Neural cell (in vitro differentiated cells): Measurements from ENCODE around the gene SZT2. TPM values are rescaled to one million over a fixed set of nuclear protein-coding genes. Genes with fewer than 3 reads are reported as not detected.

Experiments
- H2AFZ ChIP-seq: fragments of 200-600, 300-800 bp; sonication (generic), shearing (Covaris generic); 2 replicates; pipeline ENCODE4 v1.6.0; 2014; ENCODE audit warnings: low read depth, mild to moderate bottlenecking, antibody characterized with exemption, low read length, moderate library complexity
- H3F3A ChIP-seq: fragments of 200-600 bp; shearing (Covaris generic); 2 replicates; pipeline ENCODE4 v1.6.1; 2016; ENCODE audit warnings: mild to moderate bottlenecking, moderate library complexity, mixed read lengths, antibody characterized with exemption, low read length; ENCODE audit not compliant: insufficient read depth, poor library complexity, severe bottlenecking
- H3K27ac ChIP-seq: fragments of 200-600, 300-800 bp; sonication (generic), shearing (Covaris generic); 2 replicates; pipeline ENCODE4 v1.5.1; 2014; ENCODE audit warnings: mild to moderate bottlenecking, low read length, moderate library complexity
- H3K27me3 ChIP-seq: fragments of 300-800, 200-600 bp; sonication (generic), shearing (Covaris generic); 2 replicates; pipeline ENCODE4 v1.6.0; 2014; ENCODE audit warnings: mild to moderate bottlenecking, low read depth, low read length, moderate library complexity; ENCODE audit not compliant: insufficient read depth
- H3K36me3 ChIP-seq: fragments of 300-800, 200-600 bp; sonication (generic), shearing (Covaris generic); 2 replicates; pipeline ENCODE4 v1.5.1; 2014; ENCODE audit warnings: mild to moderate bottlenecking, antibody characterized with exemption, low read length, moderate library complexity; ENCODE audit not compliant: insufficient read depth
- H3K4me2 ChIP-seq: fragments of 300-800, 200-600 bp; sonication (generic), shearing (Covaris generic); 2 replicates; pipeline ENCODE4 v1.6.0; 2014; ENCODE audit warnings: mild to moderate bottlenecking, low read length
- H3K4me3 ChIP-seq: fragments of 300-800, 200-600 bp; sonication (generic), shearing (Covaris generic); 2 replicates; pipeline ENCODE4 v1.5.1; 2014; ENCODE audit warnings: mild to moderate bottlenecking, low read length, moderate library complexity
- H3K79me2 ChIP-seq: fragments of 200-600 bp; shearing (Covaris generic); replicated peaks from 2 replicates; pipeline ENCODE4 v1.6.0; 2014; ENCODE audit warnings: mild to moderate bottlenecking, low read length, moderate library complexity; ENCODE audit not compliant: insufficient read depth
- H3K9ac ChIP-seq: fragments of 300-800, 200-600 bp; sonication (generic), shearing (Covaris generic); 2 replicates; pipeline ENCODE4 v1.6.1; 2016; ENCODE audit warnings: mild to moderate bottlenecking, low read length, mixed read lengths
- H3K9me2 ChIP-seq: fragments of 200-600 bp; shearing (Covaris generic); 2 replicates; pipeline ENCODE4 v1.6.1; 2016; ENCODE audit warnings: mild to moderate bottlenecking, low read length, mixed read lengths; ENCODE audit not compliant: insufficient read depth
- H3K9me3 ChIP-seq: fragments of 200-600, 300-800 bp; sonication (generic), shearing (Covaris generic); 2 replicates; pipeline ENCODE4 v1.6.1; 2016; ENCODE audit warnings: mild to moderate bottlenecking, mixed run types, low read length, moderate library complexity, mixed read lengths
- H4K20me1 ChIP-seq: fragments of 200-600 bp; shearing (Covaris generic); 2 replicates; pipeline ENCODE4 v1.6.1; 2016; ENCODE audit warnings: mild to moderate bottlenecking, mixed run types; ENCODE audit not compliant: insufficient read depth
- EP300 ChIP-seq: fragments of 450-650 bp; conservative IDR thresholded peaks from 2 replicates; pipeline ENCODE4 v1.6.1; 2014; ENCODE audit warnings: antibody characterized with exemption, mild to moderate bottlenecking, moderate library complexity; ENCODE audit not compliant: poor library complexity, severe bottlenecking
- EZH2 ChIP-seq: fragments of 200-600, 300-800 bp; shearing (Covaris generic), sonication (generic); IDR thresholded peaks from 2 replicates; pipeline ENCODE4 v1.6.1; 2014; ENCODE audit warnings: antibody characterized with exemption, low read length, borderline replicate concordance, mild to moderate bottlenecking; ENCODE audit not compliant: insufficient read depth, poor library complexity, severe bottlenecking
- MXI1 ChIP-seq: fragments of 450-650 bp; conservative IDR thresholded peaks from 2 replicates; pipeline ENCODE4 v1.6.1; 2014; ENCODE audit warnings: antibody characterized with exemption, mild to moderate bottlenecking; ENCODE audit not compliant: poor library complexity, severe bottlenecking
- POLR2AphosphoS5 ChIP-seq: IDR thresholded peaks from 2 replicates; pipeline ENCODE4 v1.6.1; 2012
- RAD21 ChIP-seq: fragments of 450-650 bp; conservative IDR thresholded peaks from 2 replicates; pipeline ENCODE4 v1.6.1; 2014; ENCODE audit warnings: antibody characterized with exemption, mild to moderate bottlenecking, moderate library complexity
- SMC3 ChIP-seq: fragments of 450-650 bp; conservative IDR thresholded peaks from 2 replicates; pipeline ENCODE4 v1.6.1; 2014; ENCODE audit warnings: antibody characterized with exemption, mild to moderate bottlenecking, moderate library complexity; ENCODE audit not compliant: poor library complexity
- TAF1 ChIP-seq: IDR thresholded peaks from 2 replicates; pipeline ENCODE4 v1.6.1; 2012; ENCODE audit warnings: low read depth
- polyA plus RNA-seq: library from polyadenylated mRNA; depleted of rRNA; stranded (reverse); fragments of >200 nt; gene quantifications from 2 replicates; pipeline ENCODE4 v1.2.3, GENCODE V29; 2014
- TF ChIP-seq, protein P1 (sequence below): fragments of 450-650 bp; IDR thresholded peaks from 2 replicates; pipeline ENCODE4 v1.5.1; 2014; ENCODE audit warnings: antibody characterized with exemption, mild to moderate bottlenecking, moderate library complexity; ENCODE audit not compliant: poor library complexity, severe bottlenecking
- TF ChIP-seq, protein P2 (sequence below): IDR thresholded peaks from 2 replicates; pipeline ENCODE4 v1.6.1; 2012; ENCODE audit warnings: borderline replicate concordance

Gene SZT2
- polyA plus RNA-seq, 1 donor from 2014 or later, result 6.6 TPM

DNA sequence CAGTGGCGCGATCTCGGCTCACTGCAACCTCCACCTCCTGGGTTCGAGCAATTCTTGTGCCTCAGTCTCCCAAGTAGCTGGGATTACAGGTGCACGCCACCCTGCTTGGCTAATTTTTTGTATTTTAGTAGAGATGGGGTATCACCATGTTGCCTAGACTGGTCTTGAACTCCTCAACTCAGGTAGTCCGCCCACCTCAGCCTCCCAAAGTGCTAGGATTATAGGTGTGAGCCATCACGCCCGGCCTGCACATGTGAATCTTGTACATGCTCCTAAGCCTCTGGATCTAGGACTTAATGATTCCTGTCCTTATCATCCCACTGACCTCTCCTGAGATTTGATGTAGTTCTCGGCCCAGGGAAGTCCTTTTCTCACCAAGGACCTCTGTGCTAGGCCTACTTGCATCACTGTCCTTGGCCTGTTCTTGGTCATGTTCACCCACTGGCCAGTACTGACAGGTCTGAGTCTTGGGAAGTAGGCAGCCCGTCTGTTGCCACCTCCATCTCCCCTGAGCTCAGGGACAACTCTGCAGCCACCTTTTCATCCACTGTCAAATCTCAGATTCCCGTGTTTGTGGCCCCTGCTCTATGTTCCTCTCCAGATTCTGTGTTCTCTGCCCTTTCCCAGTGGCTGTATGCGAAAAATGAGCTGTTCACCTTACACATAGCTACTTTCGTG is 54.6 kb downstream of the SZT2 start:
- Histone ChIP-seq H2AFZ (no peak overlapping the region), H3K27me3 (no peaks in the 10 kb centered on the region), H3K9me3 (no peaks in the 10 kb centered on the region), H3K79me2 (no peaks in the 10 kb centered on the region), H3K9ac (no peak overlapping the region), H3K36me3 (no peaks in the 10 kb centered on the region), H3K27ac (no peak overlapping the region), H3K9me2 (no peaks in the 10 kb centered on the region), H3K4me3 (no peak overlapping the region), H3F3A (no peaks in the 10 kb centered on the region), H4K20me1 (no peaks in the 10 kb centered on the region), H3K4me2 (no peak overlapping the region)
- TF ChIP-seq POLR2AphosphoS5 (no peak), RAD21 (no peak), TAF1 (no peak), EP300 (no peak), EZH2 (no peak), SMC3 (no peak), MXI1 (no peak)
- TF ChIP-seq, protein P1, sequence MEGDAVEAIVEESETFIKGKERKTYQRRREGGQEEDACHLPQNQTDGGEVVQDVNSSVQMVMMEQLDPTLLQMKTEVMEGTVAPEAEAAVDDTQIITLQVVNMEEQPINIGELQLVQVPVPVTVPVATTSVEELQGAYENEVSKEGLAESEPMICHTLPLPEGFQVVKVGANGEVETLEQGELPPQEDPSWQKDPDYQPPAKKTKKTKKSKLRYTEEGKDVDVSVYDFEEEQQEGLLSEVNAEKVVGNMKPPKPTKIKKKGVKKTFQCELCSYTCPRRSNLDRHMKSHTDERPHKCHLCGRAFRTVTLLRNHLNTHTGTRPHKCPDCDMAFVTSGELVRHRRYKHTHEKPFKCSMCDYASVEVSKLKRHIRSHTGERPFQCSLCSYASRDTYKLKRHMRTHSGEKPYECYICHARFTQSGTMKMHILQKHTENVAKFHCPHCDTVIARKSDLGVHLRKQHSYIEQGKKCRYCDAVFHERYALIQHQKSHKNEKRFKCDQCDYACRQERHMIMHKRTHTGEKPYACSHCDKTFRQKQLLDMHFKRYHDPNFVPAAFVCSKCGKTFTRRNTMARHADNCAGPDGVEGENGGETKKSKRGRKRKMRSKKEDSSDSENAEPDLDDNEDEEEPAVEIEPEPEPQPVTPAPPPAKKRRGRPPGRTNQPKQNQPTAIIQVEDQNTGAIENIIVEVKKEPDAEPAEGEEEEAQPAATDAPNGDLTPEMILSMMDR, result no peak
- TF ChIP-seq, protein P2, sequence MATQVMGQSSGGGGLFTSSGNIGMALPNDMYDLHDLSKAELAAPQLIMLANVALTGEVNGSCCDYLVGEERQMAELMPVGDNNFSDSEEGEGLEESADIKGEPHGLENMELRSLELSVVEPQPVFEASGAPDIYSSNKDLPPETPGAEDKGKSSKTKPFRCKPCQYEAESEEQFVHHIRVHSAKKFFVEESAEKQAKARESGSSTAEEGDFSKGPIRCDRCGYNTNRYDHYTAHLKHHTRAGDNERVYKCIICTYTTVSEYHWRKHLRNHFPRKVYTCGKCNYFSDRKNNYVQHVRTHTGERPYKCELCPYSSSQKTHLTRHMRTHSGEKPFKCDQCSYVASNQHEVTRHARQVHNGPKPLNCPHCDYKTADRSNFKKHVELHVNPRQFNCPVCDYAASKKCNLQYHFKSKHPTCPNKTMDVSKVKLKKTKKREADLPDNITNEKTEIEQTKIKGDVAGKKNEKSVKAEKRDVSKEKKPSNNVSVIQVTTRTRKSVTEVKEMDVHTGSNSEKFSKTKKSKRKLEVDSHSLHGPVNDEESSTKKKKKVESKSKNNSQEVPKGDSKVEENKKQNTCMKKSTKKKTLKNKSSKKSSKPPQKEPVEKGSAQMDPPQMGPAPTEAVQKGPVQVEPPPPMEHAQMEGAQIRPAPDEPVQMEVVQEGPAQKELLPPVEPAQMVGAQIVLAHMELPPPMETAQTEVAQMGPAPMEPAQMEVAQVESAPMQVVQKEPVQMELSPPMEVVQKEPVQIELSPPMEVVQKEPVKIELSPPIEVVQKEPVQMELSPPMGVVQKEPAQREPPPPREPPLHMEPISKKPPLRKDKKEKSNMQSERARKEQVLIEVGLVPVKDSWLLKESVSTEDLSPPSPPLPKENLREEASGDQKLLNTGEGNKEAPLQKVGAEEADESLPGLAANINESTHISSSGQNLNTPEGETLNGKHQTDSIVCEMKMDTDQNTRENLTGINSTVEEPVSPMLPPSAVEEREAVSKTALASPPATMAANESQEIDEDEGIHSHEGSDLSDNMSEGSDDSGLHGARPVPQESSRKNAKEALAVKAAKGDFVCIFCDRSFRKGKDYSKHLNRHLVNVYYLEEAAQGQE, result no peak

DNA sequence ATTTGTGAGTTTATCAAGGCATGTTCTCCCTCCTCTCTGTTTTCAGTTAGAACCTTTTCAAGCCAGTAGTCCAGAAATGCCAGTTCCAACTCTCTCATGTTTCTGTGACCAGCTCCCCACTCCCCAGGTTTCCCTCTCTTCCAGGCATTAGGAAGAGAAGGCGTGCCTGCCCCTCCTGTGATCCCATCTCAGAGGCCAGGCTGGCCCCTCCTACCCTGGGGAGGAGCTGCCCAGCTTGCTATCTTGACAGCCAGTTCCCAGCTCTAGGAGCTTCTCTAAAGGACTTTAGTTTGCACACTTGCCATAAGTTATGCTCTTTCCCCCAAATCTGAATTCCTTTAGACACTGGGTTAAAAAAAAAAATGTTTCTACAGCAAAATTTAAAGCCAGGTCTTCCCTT is 55.1 kb downstream of the SZT2 start:
- Histone ChIP-seq H3K9ac (no peak overlapping the region), H3F3A (no peaks in the 10 kb centered on the region), H3K27me3 (no peaks in the 10 kb centered on the region), H3K27ac (no peak overlapping the region), H3K36me3 (no peaks in the 10 kb centered on the region), H3K9me2 (no peaks in the 10 kb centered on the region), H3K79me2 (no peaks in the 10 kb centered on the region), H4K20me1 (no peaks in the 10 kb centered on the region), H3K9me3 (no peaks in the 10 kb centered on the region), H3K4me2 (no peak overlapping the region), H2AFZ (no peak overlapping the region), H3K4me3 (no peak overlapping the region)
- TF ChIP-seq POLR2AphosphoS5 (no peak), EP300 (no peak), TAF1 (no peak), MXI1 (no peak)
